ENCODE data around the gene CALN1. TPM values are rescaled to one million over a fixed set of nuclear protein-coding genes. Genes with fewer than 3 reads are reported as not detected.

The CALN1 gene
- total RNA-seq, 1 experiment from 2014 or later, result 0.05 TPM

DNA sequence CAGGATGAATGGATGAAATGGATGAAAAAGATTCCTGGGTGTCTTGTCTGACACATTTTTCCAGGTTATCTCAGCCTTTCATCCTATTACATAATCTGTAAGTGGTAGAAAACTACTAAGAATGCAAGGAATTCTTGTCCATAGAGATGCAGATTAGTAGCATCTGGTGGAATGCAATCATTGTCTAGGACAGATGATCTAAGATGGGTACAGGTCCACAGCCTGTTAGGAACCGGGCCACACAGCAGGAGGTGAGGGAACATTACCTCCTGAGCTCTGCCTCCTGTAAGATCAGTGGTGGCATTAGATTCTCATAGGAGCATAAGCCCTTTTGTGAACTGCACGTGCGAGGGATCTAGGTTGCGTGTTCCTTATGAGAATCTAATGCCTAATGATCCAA, 225.0 kb downstream of the CALN1 start:
- in situ Hi-C loops (cut with HindIII; ENCODE audit: low pct_unique_long_range_greater_than_20kb, low sequenced_read_pairs), result no loop called here
- DNase-seq (ENCODE audit: low read depth, low spot score), result no peak
- no peaks in the 10 kb centered on the region; the same call in 1 of the 2 replicates for H3K27me3 ChIP-seq (ENCODE audit: control insufficient read depth, insufficient read depth, low read length)
- H3K27ac ChIP-seq (ENCODE audit: low read length), result no peak overlapping the region
- no peak overlapping the region for H3K4me3 ChIP-seq (ENCODE audit: low read depth in 2 of 2, low read length in 2 of 2)
- ChIA-PET POLR2A (no interaction called here), CTCF (no interaction called here)
- TF ChIP-seq REST (IDR thresholded peaks at IDR 0.05; ENCODE audit: insufficient read depth in 1 of 2, low read depth in 2 of 2, low read length in 1 of 2) (no peak), CTCF (IDR thresholded peaks at IDR 0.05) (no peak), POLR2AphosphoS5 (IDR thresholded peaks at IDR 0.05; ENCODE audit: low read depth, low read length) (no peak), TCF7L2 (IDR thresholded peaks at IDR 0.05; ENCODE audit: low read depth, low read length) (no peak), SIN3A (IDR thresholded peaks at IDR 0.05; ENCODE audit: borderline replicate concordance, insufficient read depth, low read depth, low read length) (no peak)
- H3K9me3 ChIP-seq (ENCODE audit: control insufficient read depth, insufficient read depth, low read depth, low read length), result no peaks in the 10 kb centered on the region
- ATAC-seq, result no peak
- no peaks in the 10 kb centered on the region for H3K4me1 ChIP-seq (ENCODE audit: control insufficient read depth, insufficient read depth, low read length)
- no peaks in the 10 kb centered on the region for H3K36me3 ChIP-seq (ENCODE audit: control insufficient read depth, insufficient read depth, low read length)
- intact Hi-C loops (cut with micrococcal nuclease; ENCODE audit: unreplicated experiment), result no loop called here
- BruUV-seq (replicated peaks), result no TSS peak

DNA sequence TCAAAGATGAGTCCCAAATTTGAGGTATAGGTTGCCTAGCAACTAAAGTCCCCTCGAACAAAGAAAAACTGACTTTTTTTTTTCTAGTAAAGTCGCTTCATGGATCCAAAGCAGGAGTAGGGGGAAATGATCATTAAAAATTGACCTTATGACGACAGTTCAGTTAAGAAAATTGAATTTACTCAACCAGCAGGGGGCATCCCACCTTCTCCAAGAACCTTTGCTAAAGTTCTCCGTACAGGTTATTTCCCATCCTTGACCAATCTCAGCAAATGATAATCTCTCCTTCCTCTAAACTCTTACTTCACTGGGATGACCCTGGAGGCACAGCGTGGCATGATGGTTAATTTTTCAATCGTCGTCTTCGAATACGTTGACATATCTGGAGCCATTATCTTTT, 228.3 kb downstream of the CALN1 start:
- H3K36me3 ChIP-seq (ENCODE audit: control insufficient read depth, insufficient read depth, low read length), result no peaks in the 10 kb centered on the region
- no peaks in the 10 kb centered on the region for H3K9me3 ChIP-seq (ENCODE audit: control insufficient read depth, insufficient read depth, low read depth, low read length)
- no peak overlapping the region for H3K4me3 ChIP-seq (ENCODE audit: low read depth in 2 of 2, low read length in 2 of 2)
- no peaks in the 10 kb centered on the region for H3K4me1 ChIP-seq (ENCODE audit: control insufficient read depth, insufficient read depth, low read length)
- intact Hi-C loops (cut with micrococcal nuclease; ENCODE audit: unreplicated experiment) (no loop called here), in situ Hi-C loops (cut with HindIII; ENCODE audit: low pct_unique_long_range_greater_than_20kb, low sequenced_read_pairs) (no loop called here)
- H3K27ac ChIP-seq (ENCODE audit: low read length), result no peak overlapping the region
- no peak for TF ChIP-seq TCF7L2 (IDR thresholded peaks at IDR 0.05; ENCODE audit: low read depth, low read length)
- peak; percentile 61 for TF ChIP-seq CTCF (IDR thresholded peaks at IDR 0.05)
- ChIA-PET CTCF (no interaction called here), POLR2A (no interaction called here)
- DNase-seq (ENCODE audit: low read depth, low spot score) (no peak), ATAC-seq (no peak)
- H3K27me3 ChIP-seq (ENCODE audit: control insufficient read depth, insufficient read depth, low read length), result peaks cover under 1% of the 10 kb centered on the region; the same call in 1 of the 2 replicates
- BruUV-seq (replicated peaks), result no TSS peak

- in situ Hi-C loops (cut with HindIII; ENCODE audit: low pct_unique_long_range_greater_than_20kb, low sequenced_read_pairs), result no loop called here
These were observed 230.1 kb downstream of the CALN1 start for GRCh38 chr7:72182036-72182435.

More at GRCh38 chr7:72182036-72182435, 230.1 kb downstream of the CALN1 start:
- H3K4me1 ChIP-seq (ENCODE audit: control insufficient read depth, insufficient read depth, low read length), result no peaks in the 10 kb centered on the region
- no peak for ATAC-seq
- TF ChIP-seq CTCF (IDR thresholded peaks at IDR 0.05), result no peak
- no peaks in the 10 kb centered on the region for H3K36me3 ChIP-seq (ENCODE audit: control insufficient read depth, insufficient read depth, low read length)
- no peak for DNase-seq (ENCODE audit: low read depth, low spot score)
- no peaks in the 10 kb centered on the region for H3K9me3 ChIP-seq (ENCODE audit: control insufficient read depth, insufficient read depth, low read depth, low read length)
- CTCF ChIA-PET, result no interaction called here
- intact Hi-C loops (cut with micrococcal nuclease; ENCODE audit: unreplicated experiment), result no loop called here
- peaks cover 3% of the 10 kb centered on the region; the same call in 1 of the 2 replicates for H3K27me3 ChIP-seq (ENCODE audit: control insufficient read depth, insufficient read depth, low read length)
- no TSS peak for BruUV-seq (replicated peaks)
- no peak overlapping the region for H3K27ac ChIP-seq (ENCODE audit: low read length)
- no peak overlapping the region for H3K4me3 ChIP-seq (ENCODE audit: low read depth in 2 of 2, low read length in 2 of 2)
- POLR2A ChIA-PET, result no interaction called here

Measured in Panc1 (cell line).